ENCODE results near the gene LCP1.

The LCP1 gene

GRCh38 chr13:46173656-46174055 lies 8.3 kb downstream of the LCP1 start:
- Histone ChIP-seq H3K4me3 (replicated peaks; ENCODE audit: insufficient read depth, low read length) (no peak overlapping the region), H3K27ac (replicated peaks) (peak overlapping the region; percentile 79), H3K27me3 (ENCODE audit: insufficient read depth, poor library complexity, severe bottlenecking) (no peaks in the 10 kb centered on the region)
- TF ChIP-seq GABPA (IDR thresholded peaks at IDR 0.05; ENCODE audit: low read depth): no peak
- no peak for TF ChIP-seq CTCF (IDR thresholded peaks at IDR 0.05; ENCODE audit: insufficient read depth, low read length)
- TF ChIP-seq POLR2AphosphoS5 (IDR thresholded peaks at IDR 0.05; ENCODE audit: low read depth): peak; percentile 61; the same call in 1 of the 2 replicates
- TF ChIP-seq SPI1 (IDR thresholded peaks at IDR 0.05; ENCODE audit: borderline replicate concordance, low read depth): no peak
- TF ChIP-seq REST (IDR thresholded peaks at IDR 0.05; ENCODE audit: insufficient replicate concordance, low read depth): no peak
- DNase-seq (ENCODE audit: low read depth in 1 of 2, low spot score in 1 of 2): peak; percentile 44 to 66

- H3K4me3 ChIP-seq (replicated peaks; ENCODE audit: insufficient read depth, low read length): no peak overlapping the region; the same call in 1 of the 2 replicates
- peak; percentile 56 to 91 for DNase-seq (ENCODE audit: low read depth in 1 of 2, low spot score in 1 of 2)
- TF ChIP-seq SPI1 (IDR thresholded peaks at IDR 0.05; ENCODE audit: borderline replicate concordance, low read depth) (peak; percentile 85), POLR2AphosphoS5 (IDR thresholded peaks at IDR 0.05; ENCODE audit: low read depth) (peak; percentile 60), CTCF (IDR thresholded peaks at IDR 0.05; ENCODE audit: insufficient read depth, low read length) (no peak), REST (IDR thresholded peaks at IDR 0.05; ENCODE audit: insufficient replicate concordance, low read depth) (no peak)
- H3K27me3 ChIP-seq (ENCODE audit: insufficient read depth, poor library complexity, severe bottlenecking): no peaks in the 10 kb centered on the region
- peak overlapping the region; percentile 79 for H3K27ac ChIP-seq (replicated peaks)
Observed at GRCh38 chr13:46172531-46172991, 9.4 kb downstream of the LCP1 start.

- TF ChIP-seq REST (IDR thresholded peaks at IDR 0.05; ENCODE audit: insufficient replicate concordance, low read depth): no peak
- no peak for TF ChIP-seq SPI1 (IDR thresholded peaks at IDR 0.05; ENCODE audit: borderline replicate concordance, low read depth)
- no peak for TF ChIP-seq CTCF (IDR thresholded peaks at IDR 0.05; ENCODE audit: insufficient read depth, low read length)
- TF ChIP-seq GABPA (IDR thresholded peaks at IDR 0.05; ENCODE audit: low read depth): no peak
- TF ChIP-seq POLR2AphosphoS5 (IDR thresholded peaks at IDR 0.05; ENCODE audit: low read depth): no peak
- peak in 1 of 2 experiments; percentile 25 for DNase-seq (ENCODE audit: low read depth in 1 of 2, low spot score in 1 of 2)
- H3K27me3 ChIP-seq (ENCODE audit: insufficient read depth, poor library complexity, severe bottlenecking): no peaks in the 10 kb centered on the region
- H3K27ac ChIP-seq (replicated peaks): peak overlapping the region; percentile 79
- peak overlapping the region; percentile 24 for H3K4me3 ChIP-seq (replicated peaks; ENCODE audit: insufficient read depth, low read length)
Observed at GRCh38 chr13:46171739-46172138, 10.2 kb downstream of the LCP1 start.

Measured in HL-60 (cell line).